ENCODE results near the gene ZNF28.

ZNF28 gene

GRCh38 chr19:52749780-52750179 lies 71.7 kb downstream of the ZNF28 start:
- TF ChIP-seq CTCF (IDR thresholded peaks at IDR 0.05; ENCODE audit: low read depth, low read length) = no peak
- no peak for DNase-seq (ENCODE audit: extremely low read depth, low read depth)

GRCh38 chr19:52748336-52748950 lies 73.0 kb downstream of the ZNF28 start:
- DNase-seq (ENCODE audit: extremely low read depth, low read depth) = peak; percentile 10
- peak; percentile 19 for TF ChIP-seq CTCF (IDR thresholded peaks at IDR 0.05; ENCODE audit: low read depth, low read length)
